OCI-LY1 (cell line): ENCODE data around the gene SAMD3.

Experiments used
- H2AFZ ChIP-seq: fragments of 200-600 bp; sonication (generic), shearing (Covaris generic); 2 replicates; pipeline ENCODE4 v1.6.0; 2014; ENCODE audit warnings: antibody characterized with exemption, mild to moderate bottlenecking, low read length
- H3F3A ChIP-seq: fragments of 200-600 bp; sonication (generic), shearing (Covaris generic); 2 replicates; pipeline ENCODE4 v1.6.0; 2014; ENCODE audit warnings: mild to moderate bottlenecking, antibody characterized with exemption, low read length, moderate library complexity; ENCODE audit not compliant: insufficient read depth
- H3K27ac ChIP-seq: fragments of 200-600 bp; sonication (generic); 2 replicates; pipeline ENCODE4 v1.5.1; 2014; ENCODE audit warnings: low read length, mixed run types, mild to moderate bottlenecking, low read depth; ENCODE audit not compliant: poor library complexity, severe bottlenecking
- H3K27me3 ChIP-seq: fragments of 200-600 bp; sonication (generic); 2 replicates; pipeline ENCODE4 v1.6.0; 2014; ENCODE audit warnings: antibody characterized with exemption, mild to moderate bottlenecking, low read length, moderate library complexity; ENCODE audit not compliant: insufficient read depth
- H3K36me3 ChIP-seq: fragments of 200-600 bp; sonication (generic); 2 replicates; pipeline ENCODE4 v1.6.1; 2014; ENCODE audit warnings: mild to moderate bottlenecking, antibody characterized with exemption, low read length, moderate library complexity, mixed read lengths; ENCODE audit not compliant: insufficient read depth
- H3K4me1 ChIP-seq: fragments of 200-600 bp; sonication (generic); 2 replicates; pipeline ENCODE4 v1.5.1; 2014; ENCODE audit warnings: mild to moderate bottlenecking, low read length, moderate library complexity; ENCODE audit not compliant: insufficient read depth, severe bottlenecking
- H3K4me2 ChIP-seq: fragments of 200-600 bp; sonication (generic), shearing (Covaris generic); 2 replicates; pipeline ENCODE4 v1.6.1; 2014; ENCODE audit warnings: low read length
- H3K4me3 ChIP-seq: fragments of 200-600 bp; sonication (generic); 2 replicates; pipeline ENCODE4 v1.5.1; 2014; ENCODE audit warnings: low read length, low read depth, mild to moderate bottlenecking, mixed read lengths; ENCODE audit not compliant: poor library complexity, severe bottlenecking
- H3K79me2 ChIP-seq: fragments of 200-600 bp; shearing (Covaris generic); 2 replicates; pipeline ENCODE4 v1.6.1; 2016; ENCODE audit warnings: mixed run types, low read length, mixed read lengths; ENCODE audit not compliant: insufficient read depth
- H3K9ac ChIP-seq: fragments of 200-600 bp; sonication (generic), shearing (Covaris generic); 2 replicates; pipeline ENCODE4 v1.6.1; 2014; ENCODE audit warnings: mild to moderate bottlenecking, low read length, mixed read lengths
- H3K9me2 ChIP-seq: fragments of 200-600 bp; sonication (generic), shearing (Covaris generic); 2 replicates; pipeline ENCODE4 v1.6.1; 2014; ENCODE audit warnings: low read depth, mild to moderate bottlenecking, low read length, mixed read lengths
- H3K9me3 ChIP-seq: fragments of 200-600 bp; shearing (Covaris generic); 2 replicates; pipeline ENCODE4 v1.6.1; 2014; ENCODE audit warnings: low read length, mixed read lengths
- H4K20me1 ChIP-seq: fragments of 200-600 bp; sonication (generic), shearing (Covaris generic); 2 replicates; pipeline ENCODE4 v1.6.0; 2016; ENCODE audit warnings: mild to moderate bottlenecking, low read length; ENCODE audit not compliant: insufficient read depth
- EZH2 ChIP-seq: fragments of 200-600 bp; sonication (generic), shearing (Covaris generic); IDR thresholded peaks from 2 replicates; pipeline ENCODE4 v1.8.0; 2017; ENCODE audit warnings: borderline replicate concordance, mixed run types, mild to moderate bottlenecking, antibody characterized with exemption, low read length, moderate library complexity, mixed read lengths
- TF ChIP-seq, protein P1 (sequence below): fragments of 200-600 bp; sonication (generic), shearing (Covaris generic); IDR thresholded peaks from 2 replicates; pipeline ENCODE4 v1.5.1; 2017; ENCODE audit warnings: mild to moderate bottlenecking, antibody characterized with exemption, low read length, moderate library complexity, mixed read lengths

The SAMD3 gene

DNA sequence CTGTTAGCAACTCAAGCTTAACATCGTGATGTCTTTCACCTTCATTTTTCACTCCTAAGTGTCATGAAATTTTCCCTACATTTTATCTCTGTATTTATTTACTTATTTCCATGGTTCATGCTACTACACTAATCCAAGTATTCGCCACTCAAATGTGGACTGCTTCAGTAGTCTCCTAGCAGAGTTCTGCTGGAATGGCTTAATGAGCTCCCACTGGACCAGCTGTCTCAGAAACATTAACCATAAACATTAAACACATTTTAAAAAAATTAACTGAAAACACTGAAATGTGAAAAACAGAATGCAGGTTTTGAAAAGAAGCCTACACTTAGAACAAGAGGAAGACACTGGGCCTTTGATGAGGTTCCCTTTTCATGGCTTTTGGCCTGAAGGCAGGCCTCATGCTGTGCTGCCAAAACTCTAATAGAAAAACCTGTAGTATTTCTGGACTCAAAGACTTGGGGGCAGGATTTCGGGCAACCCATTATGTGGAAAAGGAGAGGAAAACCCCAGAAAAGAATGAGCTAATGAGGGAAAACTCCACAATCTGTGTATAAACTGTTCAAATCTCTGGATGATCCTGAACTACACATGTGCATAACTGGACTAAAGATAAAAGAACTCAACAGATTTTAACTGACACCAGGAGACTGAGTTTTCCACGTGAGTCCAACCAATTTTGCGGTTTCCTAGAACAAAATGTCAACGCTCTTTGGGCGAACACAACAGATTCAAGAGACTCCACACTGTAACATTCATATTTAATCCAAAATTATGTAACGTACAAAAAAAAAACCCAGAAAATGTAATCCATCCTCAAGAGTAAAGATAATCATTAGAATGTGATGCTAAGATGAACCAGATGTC, 33.0 kb downstream of the SAMD3 start:
- Histone ChIP-seq H2AFZ (no peak overlapping the region), H3K27me3 (no peaks in the 10 kb centered on the region), H3K9ac (no peak overlapping the region), H3K4me3 (no peak overlapping the region), H4K20me1 (no peaks in the 10 kb centered on the region), H3K4me2 (no peak overlapping the region), H3K9me3 (no peaks in the 10 kb centered on the region), H3F3A (no peaks in the 10 kb centered on the region), H3K9me2 (no peaks in the 10 kb centered on the region), H3K27ac (no peak overlapping the region), H3K79me2 (no peaks in the 10 kb centered on the region), H3K4me1 (no peaks in the 10 kb centered on the region), H3K36me3 (no peaks in the 10 kb centered on the region)
- TF ChIP-seq EZH2, result no peak
- TF ChIP-seq, protein P1, sequence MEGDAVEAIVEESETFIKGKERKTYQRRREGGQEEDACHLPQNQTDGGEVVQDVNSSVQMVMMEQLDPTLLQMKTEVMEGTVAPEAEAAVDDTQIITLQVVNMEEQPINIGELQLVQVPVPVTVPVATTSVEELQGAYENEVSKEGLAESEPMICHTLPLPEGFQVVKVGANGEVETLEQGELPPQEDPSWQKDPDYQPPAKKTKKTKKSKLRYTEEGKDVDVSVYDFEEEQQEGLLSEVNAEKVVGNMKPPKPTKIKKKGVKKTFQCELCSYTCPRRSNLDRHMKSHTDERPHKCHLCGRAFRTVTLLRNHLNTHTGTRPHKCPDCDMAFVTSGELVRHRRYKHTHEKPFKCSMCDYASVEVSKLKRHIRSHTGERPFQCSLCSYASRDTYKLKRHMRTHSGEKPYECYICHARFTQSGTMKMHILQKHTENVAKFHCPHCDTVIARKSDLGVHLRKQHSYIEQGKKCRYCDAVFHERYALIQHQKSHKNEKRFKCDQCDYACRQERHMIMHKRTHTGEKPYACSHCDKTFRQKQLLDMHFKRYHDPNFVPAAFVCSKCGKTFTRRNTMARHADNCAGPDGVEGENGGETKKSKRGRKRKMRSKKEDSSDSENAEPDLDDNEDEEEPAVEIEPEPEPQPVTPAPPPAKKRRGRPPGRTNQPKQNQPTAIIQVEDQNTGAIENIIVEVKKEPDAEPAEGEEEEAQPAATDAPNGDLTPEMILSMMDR, result no peak

DNA sequence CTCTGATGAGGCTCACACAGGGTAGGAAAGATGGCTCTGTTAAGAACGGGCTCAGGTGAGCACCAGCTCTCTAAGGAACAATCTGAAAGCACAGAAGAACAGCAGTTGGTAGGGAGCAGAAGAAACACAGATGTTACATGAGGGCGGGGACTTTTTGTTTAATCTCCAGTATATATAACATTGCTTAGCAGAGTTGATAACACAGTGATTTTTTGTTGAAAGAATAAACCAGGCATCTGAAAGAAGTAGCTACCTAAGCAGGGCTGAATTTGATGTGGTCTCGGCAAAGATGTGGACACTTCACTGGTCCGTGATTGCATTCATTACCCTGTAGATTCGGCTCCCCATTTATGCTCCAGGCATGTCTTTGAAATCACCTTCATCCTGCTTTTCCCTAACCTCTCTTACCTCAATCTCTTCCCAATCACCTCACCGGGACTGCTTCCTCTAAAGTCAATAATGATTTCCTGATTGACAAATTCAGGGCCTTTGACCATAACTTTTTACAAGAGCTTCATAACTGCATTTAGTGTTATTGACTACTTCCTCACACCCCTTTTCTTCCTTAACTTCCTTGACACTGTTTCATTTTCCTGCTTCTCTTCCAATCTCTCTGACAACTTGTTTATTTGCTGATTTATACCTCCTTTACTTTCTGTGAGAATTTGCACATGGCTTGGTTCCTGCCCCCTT, 34.4 kb downstream of the SAMD3 start:
- Histone ChIP-seq H3K27me3 (no peaks in the 10 kb centered on the region), H3K4me2 (no peak overlapping the region), H3K4me3 (no peak overlapping the region), H3F3A (no peaks in the 10 kb centered on the region), H3K27ac (no peak overlapping the region), H3K79me2 (no peaks in the 10 kb centered on the region), H3K36me3 (no peaks in the 10 kb centered on the region), H3K9ac (no peak overlapping the region), H3K9me3 (no peaks in the 10 kb centered on the region), H2AFZ (no peak overlapping the region), H4K20me1 (no peaks in the 10 kb centered on the region), H3K9me2 (no peaks in the 10 kb centered on the region), H3K4me1 (no peaks in the 10 kb centered on the region)
- TF ChIP-seq EZH2, result no peak
- TF ChIP-seq, protein P1, result no peak

DNA sequence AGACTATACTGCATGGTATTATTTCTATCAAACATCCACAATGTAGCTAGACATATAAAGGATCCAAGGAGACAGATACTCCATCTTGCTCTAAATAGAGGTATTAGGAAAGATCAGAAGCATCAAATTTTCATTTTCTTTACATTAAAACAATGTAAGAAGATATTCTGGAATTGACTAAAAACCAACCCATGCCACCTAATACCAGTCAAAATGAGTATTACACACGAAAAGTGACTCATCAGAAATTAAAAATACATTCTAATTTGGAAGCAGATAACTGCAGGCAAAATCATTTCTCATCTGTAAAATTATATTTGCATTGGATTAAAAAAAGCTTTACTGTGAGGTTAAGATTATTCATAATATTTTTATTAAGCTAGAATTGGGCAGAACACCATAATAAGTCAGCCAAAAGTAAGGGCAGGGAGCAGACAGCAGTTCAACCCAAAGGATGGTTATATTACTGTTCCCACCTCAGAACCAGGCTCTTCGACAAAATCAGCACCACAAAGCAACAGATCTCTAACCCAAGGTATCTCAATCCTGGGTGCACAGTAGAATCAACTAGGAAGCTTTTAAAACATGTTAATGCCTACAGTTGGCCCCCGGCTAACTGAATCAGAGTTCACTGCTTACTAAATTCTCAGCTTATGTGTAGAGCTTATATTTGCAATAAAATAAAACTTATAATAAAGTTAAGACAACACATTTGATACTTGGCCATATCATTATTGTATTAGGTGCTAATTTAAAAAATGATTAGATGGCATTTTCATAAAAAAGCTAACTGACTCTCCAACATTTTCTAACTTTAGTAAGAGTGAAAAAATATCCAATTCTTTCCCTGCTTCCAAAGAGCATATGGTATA, 35.2 kb downstream of the SAMD3 start:
- H3K4me1 ChIP-seq, result no peaks in the 10 kb centered on the region
- H3K9me3 ChIP-seq, result no peaks in the 10 kb centered on the region
- no peaks in the 10 kb centered on the region for H3K79me2 ChIP-seq
- H3K9me2 ChIP-seq, result no peaks in the 10 kb centered on the region
- no peak overlapping the region for H3K27ac ChIP-seq
- no peak for TF ChIP-seq EZH2
- TF ChIP-seq, protein P1, result no peak
- H4K20me1 ChIP-seq, result no peaks in the 10 kb centered on the region
- H3F3A ChIP-seq, result no peaks in the 10 kb centered on the region
- no peak overlapping the region for H3K4me3 ChIP-seq
- no peak overlapping the region for H2AFZ ChIP-seq
- H3K9ac ChIP-seq, result no peak overlapping the region
- H3K36me3 ChIP-seq, result no peaks in the 10 kb centered on the region
- no peaks in the 10 kb centered on the region for H3K27me3 ChIP-seq
- H3K4me2 ChIP-seq, result no peak overlapping the region
